ENCODE results near the gene ALPK3. TPM values are rescaled to one million over a fixed set of nuclear protein-coding genes. Genes with fewer than 3 reads are reported as not detected.

ALPK3 gene
- total RNA-seq, 1 donor: 0.36 TPM

- no peak for DNase-seq (ENCODE audit: insufficient read length, low spot score, missing footprints)
- H3K27ac ChIP-seq (ENCODE audit: low read depth, low read length): no peak overlapping the region
- no peak overlapping the region for H3K4me3 ChIP-seq (ENCODE audit: insufficient read depth, low read length)
- TF ChIP-seq, protein P1, sequence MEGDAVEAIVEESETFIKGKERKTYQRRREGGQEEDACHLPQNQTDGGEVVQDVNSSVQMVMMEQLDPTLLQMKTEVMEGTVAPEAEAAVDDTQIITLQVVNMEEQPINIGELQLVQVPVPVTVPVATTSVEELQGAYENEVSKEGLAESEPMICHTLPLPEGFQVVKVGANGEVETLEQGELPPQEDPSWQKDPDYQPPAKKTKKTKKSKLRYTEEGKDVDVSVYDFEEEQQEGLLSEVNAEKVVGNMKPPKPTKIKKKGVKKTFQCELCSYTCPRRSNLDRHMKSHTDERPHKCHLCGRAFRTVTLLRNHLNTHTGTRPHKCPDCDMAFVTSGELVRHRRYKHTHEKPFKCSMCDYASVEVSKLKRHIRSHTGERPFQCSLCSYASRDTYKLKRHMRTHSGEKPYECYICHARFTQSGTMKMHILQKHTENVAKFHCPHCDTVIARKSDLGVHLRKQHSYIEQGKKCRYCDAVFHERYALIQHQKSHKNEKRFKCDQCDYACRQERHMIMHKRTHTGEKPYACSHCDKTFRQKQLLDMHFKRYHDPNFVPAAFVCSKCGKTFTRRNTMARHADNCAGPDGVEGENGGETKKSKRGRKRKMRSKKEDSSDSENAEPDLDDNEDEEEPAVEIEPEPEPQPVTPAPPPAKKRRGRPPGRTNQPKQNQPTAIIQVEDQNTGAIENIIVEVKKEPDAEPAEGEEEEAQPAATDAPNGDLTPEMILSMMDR (IDR thresholded peaks at IDR 0.05; ENCODE audit: extremely low read depth, low read depth, low read length): no peak
- no peaks in the 10 kb centered on the region for H3K79me2 ChIP-seq (ENCODE audit: insufficient read depth, low read length)
- H2AFZ ChIP-seq (ENCODE audit: low read length): no peak overlapping the region
- no peaks in the 10 kb centered on the region for H3K27me3 ChIP-seq (ENCODE audit: insufficient read depth, low read length)
- H3K4me2 ChIP-seq (ENCODE audit: insufficient read depth, low read length): no peak overlapping the region
- no peaks in the 10 kb centered on the region for H3K4me1 ChIP-seq (ENCODE audit: insufficient read depth, low read length)
- H3K36me3 ChIP-seq (ENCODE audit: insufficient read depth, low read length): no peaks in the 10 kb centered on the region
- H3K9me3 ChIP-seq (ENCODE audit: low read depth, low read length): no peaks in the 10 kb centered on the region
- no peaks in the 10 kb centered on the region for H4K20me1 ChIP-seq (ENCODE audit: insufficient read depth, low read length)
Observed at GRCh38 chr15:84899750-84900149, 82.6 kb downstream of the ALPK3 start.

GRCh38 chr15:84901540-84901939, 84.4 kb downstream of the ALPK3 start:
- TF ChIP-seq, protein P1 (IDR thresholded peaks at IDR 0.05; ENCODE audit: extremely low read depth, low read depth, low read length): no peak
- Histone ChIP-seq H4K20me1 (ENCODE audit: insufficient read depth, low read length) (no peaks in the 10 kb centered on the region), H2AFZ (ENCODE audit: low read length) (no peak overlapping the region), H3K4me2 (ENCODE audit: insufficient read depth, low read length) (no peak overlapping the region), H3K4me1 (ENCODE audit: insufficient read depth, low read length) (no peaks in the 10 kb centered on the region), H3K4me3 (ENCODE audit: insufficient read depth, low read length) (no peak overlapping the region), H3K79me2 (ENCODE audit: insufficient read depth, low read length) (no peaks in the 10 kb centered on the region), H3K27me3 (ENCODE audit: insufficient read depth, low read length) (no peaks in the 10 kb centered on the region), H3K9me3 (ENCODE audit: low read depth, low read length) (no peaks in the 10 kb centered on the region), H3K36me3 (ENCODE audit: insufficient read depth, low read length) (no peaks in the 10 kb centered on the region), H3K27ac (ENCODE audit: low read depth, low read length) (no peak overlapping the region)
- no peak for DNase-seq (ENCODE audit: insufficient read length, low spot score, missing footprints)

- Histone ChIP-seq H3K27ac (ENCODE audit: low read depth, low read length) (no peak overlapping the region), H4K20me1 (ENCODE audit: insufficient read depth, low read length) (no peaks in the 10 kb centered on the region), H3K9me3 (ENCODE audit: low read depth, low read length) (no peaks in the 10 kb centered on the region), H3K4me1 (ENCODE audit: insufficient read depth, low read length) (no peaks in the 10 kb centered on the region), H2AFZ (ENCODE audit: low read length) (no peak overlapping the region), H3K27me3 (ENCODE audit: insufficient read depth, low read length) (no peaks in the 10 kb centered on the region), H3K4me2 (ENCODE audit: insufficient read depth, low read length) (no peak overlapping the region), H3K79me2 (ENCODE audit: insufficient read depth, low read length) (no peaks in the 10 kb centered on the region), H3K36me3 (ENCODE audit: insufficient read depth, low read length) (no peaks in the 10 kb centered on the region), H3K4me3 (ENCODE audit: insufficient read depth, low read length) (no peak overlapping the region)
- DNase-seq (ENCODE audit: insufficient read length, low spot score, missing footprints): no peak
- TF ChIP-seq, protein P1 (IDR thresholded peaks at IDR 0.05; ENCODE audit: extremely low read depth, low read depth, low read length): no peak
Observed at GRCh38 chr15:84903751-84904150, 86.6 kb downstream of the ALPK3 start.

DNA sequence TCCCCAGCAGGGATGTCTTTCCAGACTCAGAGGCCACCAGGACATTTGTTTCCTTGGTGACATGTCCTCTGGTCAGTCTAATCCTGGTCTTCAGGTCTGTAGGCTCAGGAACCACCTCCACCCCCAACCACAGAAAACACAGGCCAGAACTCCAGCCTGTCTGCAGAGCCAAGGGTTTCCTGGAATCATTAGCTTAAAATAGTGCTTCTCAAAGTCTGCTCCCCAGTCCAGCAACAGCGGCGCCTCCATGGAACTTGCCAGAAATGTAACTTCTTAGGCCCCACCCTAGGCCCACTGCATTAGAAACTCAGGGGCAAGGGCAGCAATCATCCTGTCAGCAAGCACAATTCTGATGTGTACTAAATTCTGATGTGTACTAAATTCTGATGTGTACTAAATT, 87.3 kb downstream of the ALPK3 start:
- Histone ChIP-seq H4K20me1 (ENCODE audit: insufficient read depth, low read length) (no peaks in the 10 kb centered on the region), H3K4me1 (ENCODE audit: insufficient read depth, low read length) (no peaks in the 10 kb centered on the region), H2AFZ (ENCODE audit: low read length) (peak overlapping the region; percentile 80), H3K27ac (ENCODE audit: low read depth, low read length) (no peak overlapping the region), H3K36me3 (ENCODE audit: insufficient read depth, low read length) (no peaks in the 10 kb centered on the region), H3K79me2 (ENCODE audit: insufficient read depth, low read length) (no peaks in the 10 kb centered on the region), H3K27me3 (ENCODE audit: insufficient read depth, low read length) (no peaks in the 10 kb centered on the region), H3K9me3 (ENCODE audit: low read depth, low read length) (no peaks in the 10 kb centered on the region), H3K4me3 (ENCODE audit: insufficient read depth, low read length) (no peak overlapping the region), H3K4me2 (ENCODE audit: insufficient read depth, low read length) (no peak overlapping the region)
- TF ChIP-seq, protein P1 (IDR thresholded peaks at IDR 0.05; ENCODE audit: extremely low read depth, low read depth, low read length): no peak
- DNase-seq (ENCODE audit: insufficient read length, low spot score, missing footprints): no peak
